IPS DF 6.9 (cell line): Measurements from ENCODE around the gene DIPK1B.

Source experiments
- DNase-seq: peaks from one replicate; pipeline ENCODE4 v3.0.0-alpha.2; 2013; ENCODE audit warnings: low read depth, low spot score
- H3K27ac ChIP-seq: one replicate; pipeline ENCODE4 v1.5.1; 2013; ENCODE audit warnings: low read length, control low read depth
- H3K27me3 ChIP-seq: 2 replicates; pipeline ENCODE4 v1.6.1; 2013; ENCODE audit warnings: mild to moderate bottlenecking, low read length; ENCODE audit not compliant: control insufficient read depth, insufficient read depth
- H3K36me3 ChIP-seq: 2 replicates; pipeline ENCODE4 v1.6.1; 2013; ENCODE audit warnings: low read length; ENCODE audit not compliant: control insufficient read depth, insufficient read depth
- H3K4me1 ChIP-seq: 2 replicates; pipeline ENCODE4 v1.6.1; 2013; ENCODE audit warnings: low read length; ENCODE audit not compliant: control insufficient read depth, insufficient read depth
- H3K4me3 ChIP-seq: 2 replicates; pipeline ENCODE4 v1.5.1; 2013; ENCODE audit warnings: mild to moderate bottlenecking, low read length
- H3K9me3 ChIP-seq: 2 replicates; pipeline ENCODE4 v1.6.1; 2013; ENCODE audit warnings: low read length, inconsistent platforms; ENCODE audit not compliant: control insufficient read depth, insufficient read depth
- WGBS: extraction: QIAGEN DNeasy Blood & Tissue Kit; methylation state at CpG from one replicate; pipeline ENCODE4 v1.1.7; 2013; ENCODE audit warnings: mixed read lengths, missing lambda C conversion rate; ENCODE audit not compliant: insufficient read length, insufficient coverage; 5-methylcytosine and 5-hydroxymethylcytosine counted together

DIPK1B gene

GRCh38 chr9:136673975-136674785 is 38.2 kb upstream of the DIPK1B start:
- DNase-seq: no peak
- Histone ChIP-seq H3K9me3 (no peaks in the 10 kb centered on the region), H3K36me3 (no peaks in the 10 kb centered on the region; the same call in 1 of the 2 replicates), H3K27ac (no peak overlapping the region), H3K27me3 (no peaks in the 10 kb centered on the region), H3K4me3 (no peak overlapping the region), H3K4me1 (no peaks in the 10 kb centered on the region)
- WGBS: no CpG with 5 or more reads among the region's 26 CpGs

DNA sequence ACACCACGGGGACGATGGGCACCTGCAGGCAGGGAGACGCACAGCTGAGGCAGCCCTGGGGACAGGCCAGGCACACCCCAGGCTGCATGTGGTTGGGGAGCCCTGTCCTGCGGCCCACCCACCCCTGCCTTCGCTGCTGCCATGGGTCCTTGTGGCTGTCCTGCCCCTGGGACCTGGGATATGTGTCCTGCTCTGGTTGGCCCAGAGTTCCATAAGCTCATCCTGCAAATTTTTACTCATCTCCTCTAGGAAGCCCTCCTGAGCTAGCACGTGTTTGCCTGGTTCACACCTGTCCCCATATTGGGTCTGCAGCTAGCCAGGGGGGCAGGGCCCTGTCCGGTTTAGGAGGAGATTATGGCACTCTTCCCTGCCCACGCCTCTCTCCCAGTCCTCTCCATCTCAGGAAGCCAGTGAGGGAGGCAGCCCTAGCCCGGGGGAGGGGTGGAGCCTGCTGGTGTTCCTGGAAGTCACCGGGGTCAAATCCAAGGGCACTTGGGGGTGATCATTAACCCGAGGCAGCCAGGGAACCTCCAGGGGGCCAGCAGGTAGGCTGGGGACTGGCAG is 37.5 kb upstream of the DIPK1B start:
- DNase-seq: no peak
- no CpG with 5 or more reads among the region's 11 CpGs for whole genome bisulfite sequencing
- no peaks in the 10 kb centered on the region for H3K27me3 ChIP-seq

GRCh38 chr9:136675477-136676296 is 36.7 kb upstream of the DIPK1B start:
- no CpG with 5 or more reads among the region's 16 CpGs for WGBS
- H3K27me3 ChIP-seq: no peaks in the 10 kb centered on the region
- H3K4me1 ChIP-seq: no peaks in the 10 kb centered on the region
- no peak overlapping the region for H3K4me3 ChIP-seq
- no peaks in the 10 kb centered on the region; the same call in 1 of the 2 replicates for H3K36me3 ChIP-seq
- no peak overlapping the region for H3K27ac ChIP-seq
- H3K9me3 ChIP-seq: no peaks in the 10 kb centered on the region
- no peak for DNase-seq

More for the DNA sequence above, 37.5 kb upstream of the DIPK1B start:
- Histone ChIP-seq H3K36me3 (no peaks in the 10 kb centered on the region; the same call in 1 of the 2 replicates), H3K4me3 (no peak overlapping the region), H3K9me3 (no peaks in the 10 kb centered on the region), H3K27ac (no peak overlapping the region), H3K4me1 (no peaks in the 10 kb centered on the region)

DNA sequence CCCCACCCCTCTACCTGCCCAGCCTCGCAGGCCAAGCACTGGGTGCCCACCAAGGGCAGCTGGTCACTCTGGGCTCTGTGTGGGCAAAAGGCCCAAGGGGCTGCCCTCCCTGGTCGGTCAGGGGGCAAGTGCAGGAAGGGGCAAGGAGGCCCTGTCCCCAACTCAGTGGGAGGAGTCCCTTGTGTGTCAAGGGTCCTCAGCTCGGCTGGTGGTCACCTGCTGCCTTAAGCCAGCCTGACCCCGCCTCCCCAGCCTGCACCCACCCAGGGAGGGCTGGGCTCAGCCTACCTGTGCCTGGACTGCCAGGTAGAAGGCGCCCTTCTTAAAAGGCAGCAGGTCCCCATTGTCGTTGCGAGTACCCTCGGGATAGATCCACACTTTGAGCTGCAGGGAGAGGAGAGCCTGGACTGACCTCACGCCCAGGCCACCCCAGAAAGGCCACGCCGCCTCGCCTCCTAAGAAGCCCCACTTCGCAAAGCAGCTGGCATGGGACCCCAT is 36.0 kb upstream of the DIPK1B start:
- no peaks in the 10 kb centered on the region for H3K27me3 ChIP-seq
- no peaks in the 10 kb centered on the region for H3K9me3 ChIP-seq
- H3K4me3 ChIP-seq: no peak overlapping the region
- no peaks in the 10 kb centered on the region for H3K4me1 ChIP-seq
- H3K36me3 ChIP-seq: no peaks in the 10 kb centered on the region; the same call in 1 of the 2 replicates
- no CpG with 5 or more reads among the region's 13 CpGs for WGBS
- no peak overlapping the region for H3K27ac ChIP-seq
- DNase-seq: no peak

GRCh38 chr9:136676920-136677686 is 35.3 kb upstream of the DIPK1B start:
- Histone ChIP-seq H3K4me3 (no peak overlapping the region), H3K27ac (no peak overlapping the region), H3K9me3 (no peaks in the 10 kb centered on the region), H3K27me3 (no peaks in the 10 kb centered on the region), H3K4me1 (0 out of 2 replicates have a peak, but pooled peaks cover under 1% of the 10 kb centered on the region), H3K36me3 (no peaks in the 10 kb centered on the region; the same call in 1 of the 2 replicates)
- WGBS: no CpG with 5 or more reads among the region's 46 CpGs
- DNase-seq: no peak

GRCh38 chr9:136678034-136678433 is 34.3 kb upstream of the DIPK1B start:
- Histone ChIP-seq H3K36me3 (no peaks in the 10 kb centered on the region; the same call in 1 of the 2 replicates), H3K4me1 (0 out of 2 replicates have a peak, but pooled peaks cover 3% of the 10 kb centered on the region), H3K27ac (no peak overlapping the region), H3K27me3 (no peaks in the 10 kb centered on the region), H3K9me3 (no peaks in the 10 kb centered on the region), H3K4me3 (no peak overlapping the region)
- no peak for DNase-seq
- no CpG with 5 or more reads among the region's 15 CpGs for WGBS

DNA sequence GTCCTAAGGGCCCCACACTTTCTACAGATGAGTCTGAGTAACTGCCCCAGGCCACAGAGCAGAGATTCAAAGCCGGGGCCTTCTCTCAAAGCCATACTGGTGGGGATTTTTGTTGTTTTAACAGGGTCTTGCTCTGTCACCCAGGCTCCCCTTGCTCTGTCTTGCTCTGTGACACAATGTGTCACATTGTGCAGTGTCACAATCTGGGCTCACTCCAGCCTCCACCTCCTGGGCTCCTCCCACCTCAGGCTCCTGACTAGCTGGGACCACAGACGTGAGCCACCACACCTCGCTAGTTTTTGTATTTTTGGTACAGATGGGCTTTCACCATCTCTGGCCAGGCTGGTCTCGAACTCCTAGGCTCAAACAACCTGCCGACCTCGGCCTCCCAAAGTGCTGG is 33.7 kb upstream of the DIPK1B start:
- Histone ChIP-seq H3K27me3 (no peaks in the 10 kb centered on the region), H3K36me3 (no peaks in the 10 kb centered on the region; the same call in 1 of the 2 replicates), H3K9me3 (no peaks in the 10 kb centered on the region), H3K4me1 (0 out of 2 replicates have a peak, but pooled peaks cover 3% of the 10 kb centered on the region), H3K27ac (no peak overlapping the region), H3K4me3 (no peak overlapping the region)
- no peak for DNase-seq
- WGBS: no CpG with 5 or more reads among the region's 6 CpGs

- Histone ChIP-seq H3K27ac (no peak overlapping the region), H3K36me3 (no peaks in the 10 kb centered on the region), H3K9me3 (no peaks in the 10 kb centered on the region), H3K4me1 (0 out of 2 replicates have a peak, but pooled peaks cover 3% of the 10 kb centered on the region), H3K27me3 (no peaks in the 10 kb centered on the region), H3K4me3 (no peak overlapping the region)
- WGBS: no CpG with 5 or more reads among the region's 22 CpGs
- DNase-seq: no peak
These were observed 32.9 kb upstream of the DIPK1B start for GRCh38 chr9:136679431-136679941.

GRCh38 chr9:136681029-136681428 is 31.3 kb upstream of the DIPK1B start:
- H3K4me1 ChIP-seq: peaks cover 6% of the 10 kb centered on the region
- no peak overlapping the region for H3K27ac ChIP-seq
- no CpG with 5 or more reads among the region's 17 CpGs for WGBS
- no peak for DNase-seq
- H3K27me3 ChIP-seq: no peaks in the 10 kb centered on the region
- H3K9me3 ChIP-seq: no peaks in the 10 kb centered on the region
- H3K4me3 ChIP-seq: no peak overlapping the region
- H3K36me3 ChIP-seq: no peaks in the 10 kb centered on the region; the same call in 1 of the 2 replicates
